ENCODE measurements around the gene CEP83. TPM values are rescaled to one million over a fixed set of nuclear protein-coding genes. Genes with fewer than 3 reads are reported as not detected.

Gene CEP83
- total and polyA plus RNA-seq, 9 of the 15 experiments (the other 6 are each of a cell fraction or from before 2014, with no cell fraction given): 5.3 to 40.5 (median 31.3) TPM

DNA sequence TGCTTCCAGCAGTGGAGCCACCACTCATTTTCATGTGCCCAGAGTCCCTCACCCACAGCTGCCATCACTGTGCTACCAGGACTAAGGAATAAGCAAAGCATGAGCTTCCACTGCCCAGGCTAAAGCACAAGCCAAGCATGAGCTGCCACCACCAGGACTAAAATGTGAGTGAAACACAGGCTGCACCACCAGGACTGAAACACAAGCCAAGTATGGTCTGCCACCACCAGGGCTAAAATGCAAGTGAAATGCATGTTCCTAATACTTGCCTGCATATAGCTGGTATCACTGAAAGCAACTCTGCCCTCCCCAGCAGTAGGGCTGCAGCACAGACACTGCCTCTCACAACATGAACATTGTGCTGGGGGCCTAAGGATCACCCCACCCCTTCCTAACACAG, 30.0 kb downstream of the CEP83 start:
- no peak for ATAC-seq
- no peaks in the 10 kb centered on the region for H3K27me3 ChIP-seq (ENCODE audit: control insufficient read depth in 2 of 2, insufficient read depth in 2 of 2, low read length in 2 of 2)
- ChIA-PET CTCF (ENCODE audit: low intra/inter-chr PET ratio) (no interaction called here), POLR2A (no interaction called here)
- FAIRE-seq: no peak
- H2AFZ ChIP-seq (ENCODE audit: low read depth, low read length): no peak overlapping the region
- in situ Hi-C loops (cut with MboI): no loop called here
- no peak overlapping the region for H3K9ac ChIP-seq (ENCODE audit: insufficient read depth in 1 of 2, low read depth in 2 of 2, low read length in 2 of 2)
- peaks cover 11% of the 10 kb centered on the region; the same call in 2 of the 3 replicates for H3K36me3 ChIP-seq (ENCODE audit: control insufficient read depth, insufficient read depth, low read length)
- no peak overlapping the region for H3K27ac ChIP-seq (ENCODE audit: extremely low read depth, low read depth, low read length)
- H3K79me2 ChIP-seq (ENCODE audit: control insufficient read depth, insufficient read depth, low read length): peaks cover 37% of the 10 kb centered on the region; the same call in 2 of the 3 replicates
- peaks cover 17% of the 10 kb centered on the region for H3K9me3 ChIP-seq (replicated peaks; ENCODE audit: control insufficient read depth, insufficient read depth, low read depth, low read length)
- intact Hi-C loops (cut with micrococcal nuclease): no loop called here
- no TSS peak for BruUV-seq (replicated peaks)
- DNase-seq (ENCODE audit: extremely low read depth in 1 of 4, low spot score in 3 of 4): no peak
- H4K20me1 ChIP-seq (replicated peaks; ENCODE audit: control insufficient read depth, insufficient read depth, low read length): no peaks in the 10 kb centered on the region
- no peaks in the 10 kb centered on the region for H3K9me1 ChIP-seq (ENCODE audit: control insufficient read depth, insufficient read depth, low read length)
- H3K4me3 ChIP-seq: no peak overlapping the region
- no peaks in the 10 kb centered on the region for H3K4me1 ChIP-seq (replicated peaks in 1 of 2; ENCODE audit: control insufficient read depth in 2 of 2, insufficient read depth in 2 of 2, low read length in 2 of 2)
- H3K4me2 ChIP-seq (ENCODE audit: insufficient read depth, low read length): no peak overlapping the region
- TF ChIP-seq ZNF124 (CRISPR knock-in tag; IDR thresholded peaks at IDR 0.05) (no peak), RHOXF2B (CRISPR knock-in tag; conservative IDR thresholded peaks at IDR 0.05) (no peak), GTF2E2 (tag; IDR thresholded peaks at IDR 0.05) (no peak), POU5F1 (IDR thresholded peaks at IDR 0.05; ENCODE audit: borderline replicate concordance, low read depth, low read length, partially characterized antibody) (no peak), TCF7 (IDR thresholded peaks at IDR 0.05; ENCODE audit: borderline replicate concordance) (no peak), RAD51 (IDR thresholded peaks at IDR 0.05; ENCODE audit: borderline replicate concordance, low read depth) (no peak), ZNF23 (CRISPR knock-in tag; IDR thresholded peaks at IDR 0.05) (no peak), NFE2L1 (tag; IDR thresholded peaks at IDR 0.05; ENCODE audit: borderline replicate concordance, low read depth) (no peak)
- TF ChIP-seq, protein P1, sequence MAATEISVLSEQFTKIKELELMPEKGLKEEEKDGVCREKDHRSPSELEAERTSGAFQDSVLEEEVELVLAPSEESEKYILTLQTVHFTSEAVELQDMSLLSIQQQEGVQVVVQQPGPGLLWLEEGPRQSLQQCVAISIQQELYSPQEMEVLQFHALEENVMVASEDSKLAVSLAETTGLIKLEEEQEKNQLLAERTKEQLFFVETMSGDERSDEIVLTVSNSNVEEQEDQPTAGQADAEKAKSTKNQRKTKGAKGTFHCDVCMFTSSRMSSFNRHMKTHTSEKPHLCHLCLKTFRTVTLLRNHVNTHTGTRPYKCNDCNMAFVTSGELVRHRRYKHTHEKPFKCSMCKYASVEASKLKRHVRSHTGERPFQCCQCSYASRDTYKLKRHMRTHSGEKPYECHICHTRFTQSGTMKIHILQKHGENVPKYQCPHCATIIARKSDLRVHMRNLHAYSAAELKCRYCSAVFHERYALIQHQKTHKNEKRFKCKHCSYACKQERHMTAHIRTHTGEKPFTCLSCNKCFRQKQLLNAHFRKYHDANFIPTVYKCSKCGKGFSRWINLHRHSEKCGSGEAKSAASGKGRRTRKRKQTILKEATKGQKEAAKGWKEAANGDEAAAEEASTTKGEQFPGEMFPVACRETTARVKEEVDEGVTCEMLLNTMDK (IDR thresholded peaks at IDR 0.05; ENCODE audit: borderline replicate concordance, insufficient read depth, low read depth, low read length, poor library complexity, severe bottlenecking): no peak
- TF ChIP-seq, protein P2, sequence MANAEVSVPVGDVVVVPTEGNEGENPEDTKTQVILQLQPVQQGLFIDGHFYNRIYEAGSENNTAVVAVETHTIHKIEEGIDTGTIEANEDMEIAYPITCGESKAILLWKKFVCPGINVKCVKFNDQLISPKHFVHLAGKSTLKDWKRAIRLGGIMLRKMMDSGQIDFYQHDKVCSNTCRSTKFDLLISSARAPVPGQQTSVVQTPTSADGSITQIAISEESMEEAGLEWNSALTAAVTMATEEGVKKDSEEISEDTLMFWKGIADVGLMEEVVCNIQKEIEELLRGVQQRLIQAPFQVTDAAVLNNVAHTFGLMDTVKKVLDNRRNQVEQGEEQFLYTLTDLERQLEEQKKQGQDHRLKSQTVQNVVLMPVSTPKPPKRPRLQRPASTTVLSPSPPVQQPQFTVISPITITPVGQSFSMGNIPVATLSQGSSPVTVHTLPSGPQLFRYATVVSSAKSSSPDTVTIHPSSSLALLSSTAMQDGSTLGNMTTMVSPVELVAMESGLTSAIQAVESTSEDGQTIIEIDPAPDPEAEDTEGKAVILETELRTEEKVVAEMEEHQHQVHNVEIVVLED (CRISPR knock-in tag; IDR thresholded peaks at IDR 0.05): no peak
- TF ChIP-seq, protein P3, sequence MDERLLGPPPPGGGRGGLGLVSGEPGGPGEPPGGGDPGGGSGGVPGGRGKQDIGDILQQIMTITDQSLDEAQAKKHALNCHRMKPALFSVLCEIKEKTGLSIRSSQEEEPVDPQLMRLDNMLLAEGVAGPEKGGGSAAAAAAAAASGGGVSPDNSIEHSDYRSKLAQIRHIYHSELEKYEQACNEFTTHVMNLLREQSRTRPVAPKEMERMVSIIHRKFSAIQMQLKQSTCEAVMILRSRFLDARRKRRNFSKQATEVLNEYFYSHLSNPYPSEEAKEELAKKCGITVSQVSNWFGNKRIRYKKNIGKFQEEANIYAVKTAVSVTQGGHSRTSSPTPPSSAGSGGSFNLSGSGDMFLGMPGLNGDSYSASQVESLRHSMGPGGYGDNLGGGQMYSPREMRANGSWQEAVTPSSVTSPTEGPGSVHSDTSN (CRISPR knock-in tag; IDR thresholded peaks at IDR 0.05; ENCODE audit: low read depth): no peak
- TF ChIP-seq, protein P3 (tag; conservative IDR thresholded peaks at IDR 0.05; ENCODE audit: low read depth): no peak
- TF ChIP-seq, protein P4, sequence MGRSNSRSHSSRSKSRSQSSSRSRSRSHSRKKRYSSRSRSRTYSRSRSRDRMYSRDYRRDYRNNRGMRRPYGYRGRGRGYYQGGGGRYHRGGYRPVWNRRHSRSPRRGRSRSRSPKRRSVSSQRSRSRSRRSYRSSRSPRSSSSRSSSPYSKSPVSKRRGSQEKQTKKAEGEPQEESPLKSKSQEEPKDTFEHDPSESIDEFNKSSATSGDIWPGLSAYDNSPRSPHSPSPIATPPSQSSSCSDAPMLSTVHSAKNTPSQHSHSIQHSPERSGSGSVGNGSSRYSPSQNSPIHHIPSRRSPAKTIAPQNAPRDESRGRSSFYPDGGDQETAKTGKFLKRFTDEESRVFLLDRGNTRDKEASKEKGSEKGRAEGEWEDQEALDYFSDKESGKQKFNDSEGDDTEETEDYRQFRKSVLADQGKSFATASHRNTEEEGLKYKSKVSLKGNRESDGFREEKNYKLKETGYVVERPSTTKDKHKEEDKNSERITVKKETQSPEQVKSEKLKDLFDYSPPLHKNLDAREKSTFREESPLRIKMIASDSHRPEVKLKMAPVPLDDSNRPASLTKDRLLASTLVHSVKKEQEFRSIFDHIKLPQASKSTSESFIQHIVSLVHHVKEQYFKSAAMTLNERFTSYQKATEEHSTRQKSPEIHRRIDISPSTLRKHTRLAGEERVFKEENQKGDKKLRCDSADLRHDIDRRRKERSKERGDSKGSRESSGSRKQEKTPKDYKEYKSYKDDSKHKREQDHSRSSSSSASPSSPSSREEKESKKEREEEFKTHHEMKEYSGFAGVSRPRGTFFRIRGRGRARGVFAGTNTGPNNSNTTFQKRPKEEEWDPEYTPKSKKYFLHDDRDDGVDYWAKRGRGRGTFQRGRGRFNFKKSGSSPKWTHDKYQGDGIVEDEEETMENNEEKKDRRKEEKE (IDR thresholded peaks at IDR 0.05; ENCODE audit: borderline replicate concordance in 1 of 2, control insufficient read depth in 1 of 2, low read depth in 2 of 2, low read length in 1 of 2): no peak

Measured in K562 (cell line).